Measurements from ENCODE around the gene INSYN1.
"Not testable (repeated sequence)": the region's sequence is repeated elsewhere in the genome, so short reads cannot be mapped to it uniquely, and the experiment has no call there.

The INSYN1 gene

GRCh38 chr15:73749533-73749932 lies 3.6 kb downstream of the INSYN1 start:
- no peak for DNase-seq (ENCODE audit: low read depth)

- DNase-seq (ENCODE audit: low read depth), result no peak
Measured at GRCh38 chr15:73748730-73749129, 4.4 kb downstream of the INSYN1 start.

DNA sequence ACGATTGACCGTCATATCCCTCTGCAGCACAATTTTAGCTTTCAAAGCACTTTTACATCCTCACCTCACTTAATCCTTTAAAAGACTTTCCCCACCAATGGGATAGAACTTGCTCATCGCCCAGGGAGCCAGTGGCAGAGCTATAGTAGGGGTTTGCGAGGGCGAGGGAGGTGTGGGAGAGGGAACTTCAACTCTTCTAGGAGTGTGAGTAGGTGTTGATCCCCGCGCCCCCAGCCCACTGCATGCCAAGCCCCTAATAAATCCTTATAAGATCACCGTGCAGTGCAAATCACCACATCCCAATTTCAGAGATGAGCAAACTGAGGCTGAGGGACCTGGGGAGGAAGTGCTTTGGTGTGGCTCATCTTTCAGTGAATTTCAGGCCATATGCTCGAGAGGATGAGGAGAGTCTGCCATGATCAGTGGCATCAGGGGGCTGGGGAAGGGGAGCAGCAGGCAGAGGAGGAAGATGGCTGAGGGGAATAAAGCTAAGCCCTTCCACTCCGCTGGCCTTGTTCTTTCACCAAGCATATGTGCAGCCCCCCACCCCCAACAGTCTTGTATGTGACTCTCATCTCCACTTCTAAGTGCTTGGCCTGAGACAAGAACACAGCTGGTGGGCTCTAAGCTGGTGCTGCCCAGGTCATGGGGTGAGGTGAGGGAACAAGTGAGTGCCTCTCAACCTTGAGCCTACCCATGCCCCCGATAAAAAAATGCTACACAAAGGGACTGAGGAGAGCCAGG lies 5.1 kb downstream of the INSYN1 start:
- DNase-seq (ENCODE audit: low read depth), result no peak

- DNase-seq (ENCODE audit: low read depth), result no peak
Measured at GRCh38 chr15:73746883-73747282, 6.3 kb downstream of the INSYN1 start.

DNA sequence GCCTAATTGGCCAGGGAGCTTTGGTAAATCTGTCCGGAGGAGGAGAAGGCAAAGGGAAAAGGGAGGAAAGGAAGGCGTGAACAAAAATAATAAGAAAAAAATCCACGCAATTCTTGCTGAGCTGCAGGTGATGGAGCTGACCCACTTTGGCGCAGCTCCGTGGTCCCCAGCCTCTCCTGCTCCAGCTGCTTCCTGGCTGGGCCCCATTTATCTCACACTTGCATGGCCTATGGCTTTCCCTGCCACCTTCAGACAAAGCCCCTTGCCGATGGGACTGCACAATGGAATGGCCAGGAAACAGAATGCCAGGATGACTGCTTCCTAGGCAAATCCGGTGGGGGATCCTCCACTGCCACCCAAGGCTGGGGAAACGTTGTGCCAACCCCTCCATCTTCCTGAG lies 6.9 kb downstream of the INSYN1 start:
- DNase-seq (ENCODE audit: low read depth), result no peak

- no peak for DNase-seq (ENCODE audit: low read depth)
Measured at GRCh38 chr15:73745073-73745472, 8.1 kb downstream of the INSYN1 start.

- no peak for DNase-seq (ENCODE audit: low read depth)
Measured at GRCh38 chr15:73744293-73744692, 8.9 kb downstream of the INSYN1 start.

DNA sequence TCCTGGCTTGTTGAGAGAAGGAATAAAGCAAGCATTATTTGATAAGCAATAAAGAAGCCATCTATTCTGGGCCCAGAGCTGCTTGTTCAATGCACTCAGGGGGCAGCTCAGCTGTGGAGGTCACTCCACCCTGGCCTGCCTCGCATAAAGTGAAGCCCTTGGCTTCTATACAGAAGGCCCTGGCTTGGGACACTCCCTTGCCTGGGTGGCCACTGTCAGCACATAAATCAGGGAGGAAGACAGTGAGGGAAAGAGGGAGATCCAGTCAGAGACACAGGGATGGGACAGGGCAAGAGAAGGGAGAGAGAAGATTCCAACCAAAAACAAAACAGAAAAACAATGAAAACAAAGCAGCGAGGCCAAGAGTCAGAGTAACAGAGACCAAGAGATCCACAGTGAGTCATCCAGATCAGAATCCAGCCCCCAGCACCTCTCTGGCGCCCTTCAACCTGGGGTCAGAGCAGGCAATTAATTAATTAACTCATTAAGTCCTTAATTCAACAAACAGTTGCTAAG lies 11.8 kb downstream of the INSYN1 start:
- DNase-seq (ENCODE audit: low read depth), result no peak

- DNase-seq (ENCODE audit: low read depth), result no peak
Measured at GRCh38 chr15:73740152-73741048, 12.8 kb downstream of the INSYN1 start.

- no peak for DNase-seq (ENCODE audit: low read depth)
Measured at GRCh38 chr15:73737535-73737934, 15.6 kb downstream of the INSYN1 start.

- DNase-seq (ENCODE audit: low read depth), result no peak
Measured at GRCh38 chr15:73732930-73733329, 20.2 kb downstream of the INSYN1 start.

DNA sequence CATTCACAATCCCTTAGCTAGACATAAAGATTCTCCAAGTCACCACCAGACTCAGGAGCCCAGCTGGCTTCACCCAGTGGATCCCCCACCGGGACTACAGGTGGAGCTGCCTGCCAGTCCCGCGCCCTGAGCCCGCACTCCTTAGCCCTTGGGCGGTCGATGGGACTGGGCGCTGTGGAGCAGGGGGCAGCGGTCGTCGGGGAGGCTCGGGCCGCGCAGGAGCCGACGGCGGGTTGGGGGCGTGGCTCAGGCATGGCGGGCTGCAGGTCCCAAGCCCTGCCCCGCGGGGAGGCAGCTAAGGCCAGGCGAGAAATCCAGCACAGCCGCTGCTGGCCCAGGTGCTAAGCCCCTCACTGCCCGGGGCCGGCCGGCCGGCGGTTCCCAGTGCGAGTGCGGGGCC lies 21.1 kb downstream of the INSYN1 start:
- not testable (repeated sequence) for DNase-seq (ENCODE audit: low read depth)

GRCh38 chr15:73727330-73727976 lies 25.7 kb downstream of the INSYN1 start:
- no peak for DNase-seq (ENCODE audit: low read depth)

GRCh38 chr15:73724212-73724611 lies 28.9 kb downstream of the INSYN1 start:
- no peak for DNase-seq (ENCODE audit: low read depth)

- DNase-seq (ENCODE audit: low read depth), result no peak
Measured at GRCh38 chr15:73723191-73723590, 30.0 kb downstream of the INSYN1 start.

DNA sequence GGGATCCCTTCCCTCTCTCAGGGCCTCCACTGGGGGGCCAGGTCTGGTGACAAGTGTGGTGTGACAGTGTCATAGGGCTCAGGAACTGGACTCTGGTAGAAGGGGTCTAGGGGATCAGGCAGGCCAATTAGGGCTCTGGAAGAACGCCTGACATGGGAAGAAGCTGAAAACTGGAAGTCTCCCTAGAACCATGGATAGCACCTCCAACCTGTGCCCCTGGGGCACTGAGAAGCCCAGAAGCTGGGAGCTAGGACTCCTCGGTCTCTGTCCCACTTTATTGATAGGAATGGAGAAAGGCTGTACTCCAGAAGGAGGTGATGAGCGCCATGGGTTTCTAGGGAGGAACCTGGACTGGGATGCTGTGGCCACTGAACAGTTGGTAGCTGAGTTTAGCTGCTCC lies 30.7 kb downstream of the INSYN1 start:
- no peak for DNase-seq (ENCODE audit: low read depth)

DNA sequence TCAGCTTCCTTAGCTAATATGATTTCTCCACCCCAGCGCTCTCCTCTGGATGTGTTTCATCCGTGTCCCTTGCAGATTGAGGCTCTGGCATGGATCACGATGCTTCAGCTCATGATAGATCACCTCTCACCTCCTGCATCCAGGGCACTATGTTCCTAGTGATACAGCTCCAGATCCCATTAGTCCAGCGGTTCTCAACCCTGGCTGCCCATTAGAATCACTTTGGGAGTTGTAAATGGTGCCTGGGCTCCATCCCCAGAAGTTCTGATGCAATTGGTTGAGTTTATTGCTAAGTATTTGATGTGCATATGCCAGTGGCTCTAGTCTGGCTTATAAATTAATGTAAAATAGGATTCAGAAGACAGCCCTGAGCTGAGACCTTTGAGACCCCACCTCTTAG lies 34.5 kb downstream of the INSYN1 start:
- DNase-seq (ENCODE audit: low read depth), result no peak

- no peak for DNase-seq (ENCODE audit: low read depth)
Measured at GRCh38 chr15:73717802-73718201, 35.3 kb downstream of the INSYN1 start.

GRCh38 chr15:73717206-73717605 lies 35.9 kb downstream of the INSYN1 start:
- no peak for DNase-seq (ENCODE audit: low read depth)

- DNase-seq (ENCODE audit: low read depth), result no peak
Measured at GRCh38 chr15:73716417-73716816, 36.7 kb downstream of the INSYN1 start.

DNA sequence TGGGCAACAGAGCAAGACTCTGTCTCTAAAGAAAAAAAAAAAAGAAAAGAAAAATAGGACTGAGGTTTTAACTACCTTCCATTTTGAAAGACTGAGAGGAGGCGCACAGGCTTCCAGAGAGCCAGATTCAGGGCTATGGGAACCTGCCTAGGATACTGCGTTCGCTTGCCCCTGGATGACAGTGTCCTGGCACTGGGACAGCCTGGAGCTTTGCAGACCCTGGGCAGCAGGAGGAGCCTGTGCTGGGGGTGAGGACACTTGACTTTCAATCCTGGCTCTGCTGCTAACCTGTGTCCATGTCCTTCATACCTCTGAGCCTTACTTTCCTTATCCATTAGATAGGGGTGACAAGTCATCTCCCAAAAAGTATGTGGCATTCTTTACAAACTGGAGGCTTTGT lies 37.7 kb downstream of the INSYN1 start:
- DNase-seq (ENCODE audit: low read depth), result no peak

GRCh38 chr15:73714695-73715301 lies 38.4 kb downstream of the INSYN1 start:
- no peak for DNase-seq (ENCODE audit: low read depth)
